CD4-positive, alpha-beta T cell treated with Interleukin-1 beta for 1 hour (primary cell): ENCODE results near the gene IP6K3.
A peak's percentile ranks its signal among the peaks of the same experiment; 100 is the strongest.

Experiments
- DNase-seq, 2 donors: peaks; one replicate each; pipeline ENCODE4 v3.0.0-alpha.2; 2020 to 2022

Gene IP6K3

GRCh38 chr6:33702345-33702977 is 44.2 kb downstream of the IP6K3 start:
- DNase-seq, result peak; percentile 47 to 49

GRCh38 chr6:33700391-33701050 is 46.2 kb downstream of the IP6K3 start:
- peak; percentile 74 to 75 for DNase-seq

- no peak for DNase-seq
Measured at GRCh38 chr6:33699739-33700138, 47.0 kb downstream of the IP6K3 start.

GRCh38 chr6:33699131-33699530 is 47.6 kb downstream of the IP6K3 start:
- DNase-seq, result no peak

- DNase-seq, result no peak
Measured at GRCh38 chr6:33698494-33698893, 48.2 kb downstream of the IP6K3 start.

GRCh38 chr6:33697845-33698244 is 48.9 kb downstream of the IP6K3 start:
- DNase-seq, result no peak

GRCh38 chr6:33696548-33697518 is 49.9 kb downstream of the IP6K3 start:
- DNase-seq, result peak; percentile 41 to 50

- no peak for DNase-seq
Measured at GRCh38 chr6:33696076-33696475, 50.6 kb downstream of the IP6K3 start.

GRCh38 chr6:33695451-33695887 is 51.2 kb downstream of the IP6K3 start:
- no peak for DNase-seq

- DNase-seq, result no peak
Measured at GRCh38 chr6:33694977-33695376, 51.7 kb downstream of the IP6K3 start.

GRCh38 chr6:33694401-33694931 is 52.2 kb downstream of the IP6K3 start:
- DNase-seq, result peak; percentile 61

- no peak for DNase-seq
Measured at GRCh38 chr6:33693186-33694105, 53.3 kb downstream of the IP6K3 start.

- DNase-seq, result peak; percentile 70 to 78
Measured at GRCh38 chr6:33692760-33693158, 53.9 kb downstream of the IP6K3 start.

- no peak for DNase-seq
Measured at GRCh38 chr6:33692078-33692759, 54.5 kb downstream of the IP6K3 start.

GRCh38 chr6:33691456-33692077 is 55.1 kb downstream of the IP6K3 start:
- DNase-seq, result no peak

- no peak for DNase-seq
Measured at GRCh38 chr6:33690766-33691165, 55.9 kb downstream of the IP6K3 start.

- no peak for DNase-seq
Measured at GRCh38 chr6:33689879-33690278, 56.8 kb downstream of the IP6K3 start.

GRCh38 chr6:33689148-33689494 is 57.6 kb downstream of the IP6K3 start:
- no peak for DNase-seq

- DNase-seq, result no peak
Measured at GRCh38 chr6:33688451-33689147, 58.1 kb downstream of the IP6K3 start.

- DNase-seq, result no peak
Measured at GRCh38 chr6:33688006-33688405, 58.7 kb downstream of the IP6K3 start.
